Neutrophil (primary cell): Measurements from ENCODE around the gene PPDPF.

Experiments used
- H3K27ac ChIP-seq: fragments of 200-600 bp; sonication (generic); 2 replicates; pipeline ENCODE4 v1.5.1; 2016; ENCODE audit warnings: mild to moderate bottlenecking, moderate library complexity
- H3K27me3 ChIP-seq: fragments of 200-600 bp; sonication (generic); 2 replicates; pipeline ENCODE4 v1.6.0; 2016; ENCODE audit warnings: mild to moderate bottlenecking
- H3K36me3 ChIP-seq: fragments of 200-600 bp; sonication (generic); 2 replicates; pipeline ENCODE4 v1.5.1; 2017
- H3K4me1 ChIP-seq, 2 experiments: fragments of 200-600 bp in 1 of 2; sonication (generic) in 1 of 2; 1 replicate in 1 of 2; 2 replicates in 1 of 2; pipeline versions ENCODE4 v1.5.1 to v1.6.1; 2013 to 2016; ENCODE audit warnings: low read depth in 1 of 2, low read length in 1 of 2, mild to moderate bottlenecking in 1 of 2, moderate library complexity in 1 of 2; ENCODE audit not compliant: control insufficient read depth in 1 of 2, insufficient read depth in 1 of 2
- H3K4me3 ChIP-seq, 2 experiments: fragments of 200-600 bp in 1 of 2; sonication (generic) in 1 of 2; 1 replicate in 1 of 2; 2 replicates in 1 of 2; pipeline ENCODE4 v1.5.1; 2013 to 2016; ENCODE audit warnings: low read depth in 1 of 2, low read length in 1 of 2, mild to moderate bottlenecking in 1 of 2, moderate library complexity in 1 of 2
- H3K9me3 ChIP-seq: fragments of 200-600 bp; sonication (generic); 2 replicates; pipeline ENCODE4 v1.5.1; 2016
- CTCF ChIP-seq: fragments of 200-600 bp; sonication (generic); IDR thresholded peaks from 2 replicates; pipeline ENCODE4 v1.5.1; 2016; ENCODE audit warnings: antibody characterized with exemption

Gene PPDPF

GRCh38 chr20:63530788-63531160 is 10.2 kb downstream of the PPDPF start:
- Histone ChIP-seq H3K36me3 (no peaks in the 10 kb centered on the region), H3K4me1 (no peaks in the 10 kb centered on the region), H3K4me3 (no peak overlapping the region), H3K27me3 (peaks cover 56% of the 10 kb centered on the region), H3K27ac (no peak overlapping the region), H3K9me3 (no peaks in the 10 kb centered on the region)
- TF ChIP-seq CTCF: no peak

GRCh38 chr20:63531686-63532448 is 11.3 kb downstream of the PPDPF start:
- H3K4me3 ChIP-seq: no peak overlapping the region
- H3K27ac ChIP-seq: no peak overlapping the region
- peaks cover 1 to 6% of the 10 kb centered on the region in 2 experiments for H3K4me1 ChIP-seq
- H3K9me3 ChIP-seq: no peaks in the 10 kb centered on the region
- no peak for TF ChIP-seq CTCF
- H3K36me3 ChIP-seq: no peaks in the 10 kb centered on the region
- peaks cover 51% of the 10 kb centered on the region for H3K27me3 ChIP-seq

GRCh38 chr20:63532449-63532971 is 11.9 kb downstream of the PPDPF start:
- no peak for TF ChIP-seq CTCF
- no peak overlapping the region for H3K27ac ChIP-seq
- no peaks in the 10 kb centered on the region for H3K36me3 ChIP-seq
- no peak overlapping the region for H3K4me3 ChIP-seq
- H3K9me3 ChIP-seq: no peaks in the 10 kb centered on the region
- peaks cover 8 to 13% of the 10 kb centered on the region in 2 experiments for H3K4me1 ChIP-seq
- peaks cover 44% of the 10 kb centered on the region for H3K27me3 ChIP-seq

GRCh38 chr20:63533388-63533787 is 12.8 kb downstream of the PPDPF start:
- Histone ChIP-seq H3K4me1 (peaks cover 16 to 21% of the 10 kb centered on the region in 2 experiments), H3K9me3 (no peaks in the 10 kb centered on the region), H3K36me3 (no peaks in the 10 kb centered on the region), H3K27ac (no peak overlapping the region), H3K27me3 (peaks cover 39% of the 10 kb centered on the region), H3K4me3 (no peak overlapping the region)
- TF ChIP-seq CTCF: no peak

GRCh38 chr20:63533871-63534393 is 13.4 kb downstream of the PPDPF start:
- Histone ChIP-seq H3K36me3 (no peaks in the 10 kb centered on the region), H3K4me3 (no peak overlapping the region)

More at GRCh38 chr20:63533871-63534393, 13.4 kb downstream of the PPDPF start:
- H3K4me1 ChIP-seq: peaks cover 17 to 26% of the 10 kb centered on the region in 2 experiments
- H3K27ac ChIP-seq: no peak overlapping the region
- no peaks in the 10 kb centered on the region for H3K9me3 ChIP-seq
- TF ChIP-seq CTCF: no peak
- H3K27me3 ChIP-seq: peaks cover 39% of the 10 kb centered on the region
